ENCODE measurements around the gene FEZ2. TPM values are rescaled to one million over a fixed set of nuclear protein-coding genes. Genes with fewer than 3 reads are reported as not detected.

FEZ2 gene
- polyA plus RNA-seq, 1 of the 3 experiments (the other 2 are of a cell fraction) = 37.2 TPM

- POLR2A ChIA-PET = no interaction called here
- H3K9me3 ChIP-seq = no peaks in the 10 kb centered on the region
- H3K27ac ChIP-seq (ENCODE audit: low read depth in 2 of 2, low read length in 1 of 2) = peak overlapping the region in 1 of 2 experiments; percentile 60; a peak in 1 of 4 replicates
- H3K36me3 ChIP-seq (replicated peaks in 1 of 2; ENCODE audit: control insufficient read depth in 1 of 2, insufficient read depth in 2 of 2, low read length in 1 of 2) = peaks cover 80 to 83% of the 10 kb centered on the region in 2 experiments
- H3K4me2 ChIP-seq = no peak overlapping the region
- H3K27me3 ChIP-seq (ENCODE audit: insufficient read depth) = no peaks in the 10 kb centered on the region
- no peak overlapping the region for H3K9ac ChIP-seq
- H3K9me2 ChIP-seq = no peaks in the 10 kb centered on the region
- DNase-seq = no peak
- TF ChIP-seq POLR2AphosphoS5 (IDR thresholded peaks at IDR 0.05; ENCODE audit: low read depth, low read length) = no peak; the same call in 1 of the 2 replicates
- no peak for TF ChIP-seq TEAD4 (IDR thresholded peaks at IDR 0.05; ENCODE audit: borderline replicate concordance, insufficient read depth)
- TF ChIP-seq, protein P1, sequence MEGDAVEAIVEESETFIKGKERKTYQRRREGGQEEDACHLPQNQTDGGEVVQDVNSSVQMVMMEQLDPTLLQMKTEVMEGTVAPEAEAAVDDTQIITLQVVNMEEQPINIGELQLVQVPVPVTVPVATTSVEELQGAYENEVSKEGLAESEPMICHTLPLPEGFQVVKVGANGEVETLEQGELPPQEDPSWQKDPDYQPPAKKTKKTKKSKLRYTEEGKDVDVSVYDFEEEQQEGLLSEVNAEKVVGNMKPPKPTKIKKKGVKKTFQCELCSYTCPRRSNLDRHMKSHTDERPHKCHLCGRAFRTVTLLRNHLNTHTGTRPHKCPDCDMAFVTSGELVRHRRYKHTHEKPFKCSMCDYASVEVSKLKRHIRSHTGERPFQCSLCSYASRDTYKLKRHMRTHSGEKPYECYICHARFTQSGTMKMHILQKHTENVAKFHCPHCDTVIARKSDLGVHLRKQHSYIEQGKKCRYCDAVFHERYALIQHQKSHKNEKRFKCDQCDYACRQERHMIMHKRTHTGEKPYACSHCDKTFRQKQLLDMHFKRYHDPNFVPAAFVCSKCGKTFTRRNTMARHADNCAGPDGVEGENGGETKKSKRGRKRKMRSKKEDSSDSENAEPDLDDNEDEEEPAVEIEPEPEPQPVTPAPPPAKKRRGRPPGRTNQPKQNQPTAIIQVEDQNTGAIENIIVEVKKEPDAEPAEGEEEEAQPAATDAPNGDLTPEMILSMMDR (IDR thresholded peaks at IDR 0.05) = peak; percentile 19; the same call in 1 of the 2 replicates
- no peak for TF ChIP-seq MEF2A (IDR thresholded peaks at IDR 0.05; ENCODE audit: borderline replicate concordance, low read depth)
- no peak for TF ChIP-seq NFIC (IDR thresholded peaks at IDR 0.05; ENCODE audit: borderline replicate concordance)
- TF ChIP-seq JUND (IDR thresholded peaks at IDR 0.05) = no peak
- peaks cover 82% of the 10 kb centered on the region for H3F3A ChIP-seq (replicated peaks; ENCODE audit: insufficient read depth)
- 95% methylated on average over 7 of the region's 7 CpGs for WGBS (ENCODE audit: low lambda C conversion rate)
- H3K79me2 ChIP-seq (ENCODE audit: insufficient read depth) = peaks cover 87% of the 10 kb centered on the region
- peaks cover 0 to 20% of the 10 kb centered on the region in 2 experiments; a peak in 1 of 4 replicates for H3K4me1 ChIP-seq (ENCODE audit: control insufficient read depth in 1 of 2, insufficient read depth in 2 of 2, low read depth in 1 of 2, low read length in 1 of 2)
- H2AFZ ChIP-seq (ENCODE audit: low read depth) = no peak overlapping the region
- no peak overlapping the region for H3K4me3 ChIP-seq (ENCODE audit: low read depth in 2 of 2, low read length in 1 of 2)
- CTCF ChIA-PET = interaction anchor here (1.2 to 1.8 kb wide), 4 partner anchors 8 to 176 kb away, joined by 3 to 5 read pairs (median 4); no protein-coding TSS in a partner anchor
- H4K20me1 ChIP-seq (ENCODE audit: insufficient read depth) = no peaks in the 10 kb centered on the region
These were observed 69.1 kb downstream of the FEZ2 start for GRCh38 chr2:36528766-36529392.

DNA sequence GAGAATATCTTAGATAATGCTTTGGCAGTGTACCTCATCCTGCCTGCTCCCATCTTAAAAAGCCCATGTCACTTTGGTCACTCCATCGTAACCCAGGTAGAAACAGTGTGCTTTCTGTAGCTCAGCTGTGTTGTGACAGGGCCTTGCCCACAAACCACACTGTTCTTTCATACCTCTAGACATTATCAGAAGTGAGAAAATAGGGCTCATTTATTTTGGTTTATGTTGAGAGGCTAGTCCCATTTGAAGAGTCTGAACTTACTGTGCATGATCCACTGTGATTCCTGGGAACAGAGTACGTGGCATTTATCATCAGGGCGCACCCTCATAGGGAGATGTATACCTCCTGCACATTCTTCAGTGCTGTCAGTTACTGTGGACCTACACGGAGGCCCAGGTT, 69.7 kb downstream of the FEZ2 start:
- Histone ChIP-seq H3K9ac (no peak overlapping the region), H4K20me1 (ENCODE audit: insufficient read depth) (no peaks in the 10 kb centered on the region), H3K79me2 (ENCODE audit: insufficient read depth) (peaks cover 89% of the 10 kb centered on the region), H3K36me3 (replicated peaks in 1 of 2; ENCODE audit: control insufficient read depth in 1 of 2, insufficient read depth in 2 of 2, low read length in 1 of 2) (peaks cover 84 to 86% of the 10 kb centered on the region in 2 experiments), H3F3A (replicated peaks; ENCODE audit: insufficient read depth) (peaks cover 82% of the 10 kb centered on the region), H3K9me2 (no peaks in the 10 kb centered on the region), H3K9me3 (no peaks in the 10 kb centered on the region), H2AFZ (ENCODE audit: low read depth) (no peak overlapping the region), H3K4me2 (no peak overlapping the region), H3K27me3 (ENCODE audit: insufficient read depth) (no peaks in the 10 kb centered on the region), H3K4me1 (ENCODE audit: control insufficient read depth in 1 of 2, insufficient read depth in 2 of 2, low read depth in 1 of 2, low read length in 1 of 2) (peaks cover 0 to 20% of the 10 kb centered on the region in 2 experiments; a peak in 2 of 4 replicates), H3K4me3 (ENCODE audit: low read depth in 2 of 2, low read length in 1 of 2) (no peak overlapping the region), H3K27ac (ENCODE audit: low read depth in 2 of 2, low read length in 1 of 2) (0 out of 4 replicates have a peak overlapping the region, but pooled peaks of 1 of the 2 experiments have one; percentile 4)
- TF ChIP-seq POLR2AphosphoS5 (IDR thresholded peaks at IDR 0.05; ENCODE audit: low read depth, low read length) = 0 out of 2 replicates have a peak, but pooled peaks have one; percentile 24
- no peak for TF ChIP-seq FOXJ3 (CRISPR knock-in tag; IDR thresholded peaks at IDR 0.05)
- no peak for TF ChIP-seq PBX3 (IDR thresholded peaks at IDR 0.05)
- ChIA-PET POLR2A (no interaction called here), CTCF (interaction anchor here (1.1 to 1.2 kb wide), 2 partner anchors 9 to 13 kb away, joined by 3 read pairs; no protein-coding TSS in a partner anchor)
- WGBS (ENCODE audit: low lambda C conversion rate) = 85% methylated on average over 4 of the region's 4 CpGs
- no peak for DNase-seq
